Measurements from ENCODE around the gene ITGA8.
"Not testable (repeated sequence)": the region's sequence is repeated elsewhere in the genome, so short reads cannot be mapped to it uniquely, and the experiment has no call there.

Gene ITGA8

GRCh38 chr10:15678851-15679250, 40.9 kb downstream of the ITGA8 start:
- no peak for DNase-seq (ENCODE audit: low spot score)

- DNase-seq (ENCODE audit: low spot score): no peak
Measured at GRCh38 chr10:15672469-15672868, 47.3 kb downstream of the ITGA8 start.

GRCh38 chr10:15670880-15671279, 48.8 kb downstream of the ITGA8 start:
- DNase-seq (ENCODE audit: low spot score): no peak

GRCh38 chr10:15661574-15661973, 58.1 kb downstream of the ITGA8 start:
- DNase-seq (ENCODE audit: low spot score): no peak

- DNase-seq (ENCODE audit: low spot score): no peak
Measured at GRCh38 chr10:15660990-15661389, 58.7 kb downstream of the ITGA8 start.

GRCh38 chr10:15658069-15658702, 61.5 kb downstream of the ITGA8 start:
- no peak for DNase-seq (ENCODE audit: low spot score)

GRCh38 chr10:15652757-15653156, 67.0 kb downstream of the ITGA8 start:
- no peak for DNase-seq (ENCODE audit: low spot score)

- DNase-seq (ENCODE audit: low spot score): no peak
Measured at GRCh38 chr10:15652117-15652516, 67.6 kb downstream of the ITGA8 start.

GRCh38 chr10:15651175-15651574, 68.5 kb downstream of the ITGA8 start:
- no peak for DNase-seq (ENCODE audit: low spot score)

- DNase-seq (ENCODE audit: low spot score): no peak
Measured at GRCh38 chr10:15642095-15642494, 77.6 kb downstream of the ITGA8 start.

- no peak for DNase-seq (ENCODE audit: low spot score)
Measured at GRCh38 chr10:15640536-15641085, 79.1 kb downstream of the ITGA8 start.

GRCh38 chr10:15636446-15636845, 83.3 kb downstream of the ITGA8 start:
- DNase-seq (ENCODE audit: low spot score): no peak

GRCh38 chr10:15632456-15633091, 87.1 kb downstream of the ITGA8 start:
- no peak for DNase-seq (ENCODE audit: low spot score)

GRCh38 chr10:15631205-15631604, 88.5 kb downstream of the ITGA8 start:
- DNase-seq (ENCODE audit: low spot score): not testable (repeated sequence)

GRCh38 chr10:15630353-15630752, 89.4 kb downstream of the ITGA8 start:
- no peak for DNase-seq (ENCODE audit: low spot score)

GRCh38 chr10:15627617-15628196, 92.0 kb downstream of the ITGA8 start:
- no peak for DNase-seq (ENCODE audit: low spot score)

GRCh38 chr10:15626937-15627336, 92.8 kb downstream of the ITGA8 start:
- no peak for DNase-seq (ENCODE audit: low spot score)

GRCh38 chr10:15625261-15625660, 94.5 kb downstream of the ITGA8 start:
- no peak for DNase-seq (ENCODE audit: low spot score)

GRCh38 chr10:15624401-15625196, 95.1 kb downstream of the ITGA8 start:
- DNase-seq (ENCODE audit: low spot score): no peak

GRCh38 chr10:15620836-15621515, 98.7 kb downstream of the ITGA8 start:
- no peak for DNase-seq (ENCODE audit: low spot score)

GRCh38 chr10:15620337-15620736, 99.4 kb downstream of the ITGA8 start:
- DNase-seq (ENCODE audit: low spot score): no peak

GRCh38 chr10:15609246-15609645, 110.5 kb downstream of the ITGA8 start:
- no peak for DNase-seq (ENCODE audit: low spot score)

Measured in NAMALWA (cell line).